GM12891 (cell line): Measurements from ENCODE around the gene ISY1.
"Not testable (repeated sequence)": the region's sequence is repeated elsewhere in the genome, so short reads cannot be mapped to it uniquely, and the experiment has no call there.

Experiments used
- DNase-seq: peaks from one replicate; pipeline ENCODE4 v3.0.0; 2011; ENCODE audit warnings: low spot score; ENCODE audit not compliant: insufficient read length
- FAIRE-seq: peaks from 2 replicates; lab custom pipeline; 2011; peaks lifted over from hg19 to GRCh38; lab: Jason Lieb, UNC
- PAX5 ChIP-seq: IDR thresholded peaks from 2 replicates; pipeline ENCODE4 v1.6.1; 2011; ENCODE audit warnings: low read length, moderate library complexity, mild to moderate bottlenecking; ENCODE audit not compliant: insufficient read depth, severe bottlenecking
- POLR2A ChIP-seq: IDR thresholded peaks from 2 replicates; pipeline ENCODE4 v1.6.1; 2011; ENCODE audit warnings: low read depth, low read length, control low read depth
- POLR2AphosphoS5 ChIP-seq: IDR thresholded peaks from 2 replicates; pipeline ENCODE4 v1.6.1; 2011; ENCODE audit warnings: low read depth, low read length, control low read depth
- POU2F2 ChIP-seq: IDR thresholded peaks from 2 replicates; pipeline ENCODE4 v1.6.1; 2011; ENCODE audit warnings: low read depth, mild to moderate bottlenecking, control low read depth, low read length, moderate library complexity
- SPI1 ChIP-seq: IDR thresholded peaks from 2 replicates; pipeline ENCODE4 v1.6.1; 2011; ENCODE audit warnings: low read depth, low read length, control low read depth
- TAF1 ChIP-seq: IDR thresholded peaks from 2 replicates; pipeline ENCODE4 v1.6.1; 2011; ENCODE audit warnings: low read depth, low read length, control low read depth

ISY1 gene

DNA sequence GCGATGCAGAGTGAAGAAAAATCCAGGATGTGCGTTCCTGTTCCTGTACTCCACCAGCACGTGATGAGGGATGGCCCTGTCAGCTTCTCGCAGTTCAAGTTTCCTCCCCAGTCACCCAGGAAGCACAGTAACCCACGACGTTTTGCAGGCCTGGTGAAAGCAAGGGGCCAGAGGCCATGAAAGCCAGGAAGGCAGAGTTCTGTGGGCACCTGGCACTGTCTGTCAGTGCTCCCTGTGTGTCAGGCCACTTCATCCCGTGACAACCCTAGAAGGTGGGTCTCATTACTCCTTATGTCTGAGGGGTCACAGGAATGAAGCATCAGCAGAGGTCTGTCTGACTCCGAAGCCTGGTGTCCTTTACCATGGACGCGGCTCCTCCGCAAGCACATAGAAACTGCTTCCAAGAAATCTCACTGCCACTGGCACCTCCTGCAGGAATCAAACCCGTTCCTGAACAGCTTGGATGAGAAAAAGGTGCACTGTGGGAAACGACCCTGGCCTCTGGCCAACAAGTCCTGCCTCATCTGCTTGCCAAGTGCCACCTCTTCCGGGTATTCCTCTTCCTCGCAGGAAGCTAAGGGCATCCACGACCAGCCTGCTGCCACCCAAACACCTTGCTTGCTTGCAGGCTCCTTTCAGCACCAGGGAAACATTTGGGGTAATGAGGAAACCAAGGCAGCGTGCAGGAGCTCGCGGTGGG lies 53.8 kb downstream of the ISY1 start:
- no peak for DNase-seq
- TF ChIP-seq TAF1, result no peak
- no peak for TF ChIP-seq PAX5
- no peak for TF ChIP-seq POLR2A
- no peak for TF ChIP-seq POU2F2
- no peak for TF ChIP-seq SPI1
- no peak for TF ChIP-seq POLR2AphosphoS5

DNA sequence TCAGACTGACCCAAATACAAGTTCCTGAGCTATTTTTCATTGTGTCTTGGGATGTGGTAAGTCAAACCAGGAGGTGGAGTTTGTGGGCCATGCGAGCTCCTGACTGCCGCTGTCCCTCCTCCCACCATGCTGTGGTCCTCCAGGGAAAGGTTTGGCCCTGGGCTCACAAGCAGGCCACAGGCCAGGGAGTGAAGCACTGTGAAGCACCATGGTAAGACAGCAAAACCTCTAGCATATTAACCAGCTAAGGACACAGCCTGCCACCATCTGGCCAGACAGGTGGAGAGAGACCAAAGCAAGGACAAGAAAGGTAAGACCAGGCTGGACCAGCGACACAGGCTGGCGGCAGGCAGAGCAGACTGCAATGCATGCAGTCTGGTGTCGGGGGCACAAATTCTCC lies 54.5 kb downstream of the ISY1 start:
- TF ChIP-seq SPI1 (no peak), PAX5 (no peak), POLR2A (no peak)
- DNase-seq, result no peak
- no peak for FAIRE-seq

More for the DNA sequence above, 53.8 kb downstream of the ISY1 start:
- FAIRE-seq, result no peak

DNA sequence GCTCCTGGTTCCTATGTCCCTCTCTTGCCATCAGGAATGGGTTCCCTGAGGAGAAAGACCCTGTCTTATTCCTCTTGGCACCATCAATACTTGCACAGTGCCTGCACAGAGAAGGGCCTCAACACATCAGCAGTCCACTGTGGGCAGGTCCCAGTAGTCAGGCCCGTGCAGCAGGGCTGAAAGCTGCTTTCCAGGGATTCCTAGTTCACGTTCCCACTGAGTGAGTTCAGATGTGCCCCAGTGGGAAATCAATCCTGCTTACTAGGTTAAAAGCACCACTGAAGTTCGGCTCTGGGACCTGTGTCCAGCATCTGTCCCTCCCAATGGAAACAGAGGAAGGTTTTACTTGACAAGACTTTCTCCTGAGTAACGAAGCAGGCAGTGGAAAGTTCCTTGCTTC lies 55.0 kb downstream of the ISY1 start:
- DNase-seq (no peak), FAIRE-seq (no peak)
- TF ChIP-seq TAF1 (no peak), POLR2AphosphoS5 (no peak), PAX5 (no peak), SPI1 (no peak), POLR2A (no peak), POU2F2 (no peak)

DNA sequence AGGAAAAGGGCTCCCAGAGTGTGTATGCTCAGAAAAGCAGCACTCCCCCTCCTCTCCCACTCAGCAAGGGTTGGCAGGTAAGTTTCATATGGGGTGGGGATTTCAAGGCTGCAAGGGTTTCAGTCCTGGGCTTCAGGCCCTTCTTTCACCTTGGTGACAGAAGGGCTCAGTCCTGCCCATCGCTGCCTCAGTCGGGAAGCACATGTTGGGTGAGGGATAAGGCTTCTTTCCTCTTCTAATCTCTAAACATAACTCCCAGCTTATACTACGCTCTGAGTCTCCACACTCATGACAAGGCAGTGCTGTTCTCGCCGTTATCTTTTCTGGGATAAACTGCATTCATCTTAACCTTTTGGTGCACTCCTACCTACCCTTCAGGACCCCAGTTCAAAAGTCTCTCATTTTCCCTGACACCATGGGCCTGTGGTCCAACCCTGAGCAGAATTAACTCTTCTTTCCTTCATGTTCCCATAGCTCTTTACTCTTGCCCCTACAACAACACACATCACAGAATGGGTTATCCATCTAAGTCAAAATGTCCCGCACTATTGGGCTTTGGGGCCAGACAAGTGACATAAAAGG lies 56.3 kb downstream of the ISY1 start:
- FAIRE-seq, result no peak
- TF ChIP-seq POLR2AphosphoS5 (no peak), TAF1 (no peak), PAX5 (no peak), SPI1 (no peak), POLR2A (no peak), POU2F2 (no peak)
- DNase-seq, result no peak

DNA sequence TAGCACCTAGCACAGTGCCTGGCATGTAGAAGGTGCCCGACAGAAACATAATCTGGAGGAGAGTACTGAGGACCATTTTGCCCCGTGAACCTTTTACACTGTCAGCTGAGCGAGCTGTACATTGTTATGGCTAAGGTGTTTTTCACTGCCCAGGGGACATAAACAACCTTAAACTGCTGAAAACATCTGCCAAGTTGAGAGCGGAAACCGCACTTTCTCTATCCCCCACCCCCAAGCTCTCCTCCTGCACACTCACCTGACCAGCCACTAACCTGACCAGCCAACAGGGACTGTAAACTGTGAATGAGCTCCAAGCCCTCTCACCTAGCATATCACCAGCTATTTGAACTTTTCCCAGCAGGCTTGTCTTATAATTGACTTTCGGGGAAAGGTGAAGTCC lies 56.8 kb downstream of the ISY1 start:
- FAIRE-seq (no peak), DNase-seq (no peak)
- TF ChIP-seq SPI1 (no peak), POU2F2 (no peak), POLR2A (no peak), POLR2AphosphoS5 (no peak), PAX5 (no peak), TAF1 (no peak)

DNA sequence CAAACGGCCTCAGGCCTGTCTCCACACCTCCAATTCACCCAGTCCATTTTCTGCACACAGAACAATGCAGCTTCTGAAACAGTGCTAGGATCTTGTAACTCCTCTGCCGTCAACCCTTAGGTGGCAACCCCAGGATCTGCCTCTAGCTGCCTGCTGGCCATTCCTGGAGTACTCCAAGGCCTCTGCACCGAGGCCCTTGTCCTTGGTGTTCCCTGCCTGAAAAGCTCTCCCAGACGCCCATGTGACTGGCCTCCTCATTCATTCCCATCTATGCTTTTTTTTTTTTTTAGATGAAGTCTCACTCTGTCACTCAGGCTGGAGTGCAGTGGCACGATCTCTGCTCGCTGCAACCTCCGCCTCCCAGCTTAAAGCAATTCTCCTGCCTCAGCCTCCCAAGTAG lies 57.6 kb downstream of the ISY1 start:
- FAIRE-seq (no peak), DNase-seq (no peak)
- no peak for TF ChIP-seq PAX5
- no peak for TF ChIP-seq POU2F2
- no peak for TF ChIP-seq POLR2A
- TF ChIP-seq POLR2AphosphoS5, result no peak
- TF ChIP-seq SPI1, result no peak

DNA sequence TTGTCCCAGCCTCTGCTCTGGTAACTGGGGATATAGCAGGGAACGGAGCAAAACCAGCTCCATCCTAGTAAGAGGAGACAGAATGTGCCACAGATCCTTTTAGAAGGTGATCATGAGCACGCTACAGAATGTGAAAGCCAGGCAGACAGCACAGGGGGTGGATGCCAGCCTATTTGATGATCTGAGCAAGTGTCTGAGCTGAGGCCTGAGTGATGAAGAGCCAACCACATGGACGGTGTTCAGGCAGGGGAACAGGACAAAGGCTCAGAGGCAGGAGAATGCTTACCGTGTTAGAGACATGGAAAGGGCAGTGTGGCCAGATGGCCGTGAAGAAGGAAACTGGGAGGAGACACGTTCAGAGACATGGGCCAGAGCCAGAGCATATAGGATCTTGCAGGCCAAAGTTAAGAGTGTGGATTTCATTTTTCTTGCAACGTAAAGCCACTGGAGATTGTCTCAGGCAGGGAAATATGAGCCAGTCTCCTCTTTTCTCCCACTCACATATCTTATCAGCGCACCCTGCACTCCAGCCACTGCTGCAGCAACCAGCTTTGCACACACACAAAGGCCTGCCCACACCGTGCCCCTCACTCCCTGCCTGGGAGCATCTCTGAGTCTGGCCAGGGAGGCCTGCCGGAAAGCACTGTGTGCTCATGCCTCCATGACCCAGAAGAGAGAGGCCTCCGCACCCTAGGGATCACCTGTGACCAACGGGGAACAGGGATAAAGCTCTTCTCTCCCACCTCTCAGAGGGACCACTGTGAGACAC lies 59.3 kb downstream of the ISY1 start:
- DNase-seq, result no peak
- TF ChIP-seq SPI1 (no peak), PAX5 (no peak), POLR2A (no peak), POU2F2 (no peak), TAF1 (no peak), POLR2AphosphoS5 (no peak)
- no peak for FAIRE-seq

DNA sequence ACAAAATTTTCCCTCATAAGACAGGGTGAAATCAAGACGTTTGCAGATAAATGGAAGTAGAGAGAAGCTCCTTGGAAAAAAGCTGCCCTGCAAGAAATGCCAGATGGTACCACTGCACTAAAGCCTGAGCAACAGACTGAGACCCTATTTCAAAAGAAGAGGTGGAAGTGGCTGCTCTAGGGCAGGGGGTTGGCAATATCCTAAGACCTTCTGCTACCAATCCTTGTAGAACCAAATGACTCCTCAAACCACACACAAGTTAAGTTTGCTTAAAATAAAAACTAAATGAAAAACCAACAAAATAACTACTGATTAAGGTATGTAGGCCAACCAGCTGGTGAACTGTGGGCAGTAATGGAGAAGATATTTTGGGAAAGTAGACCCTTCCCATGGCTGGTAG lies 60.6 kb downstream of the ISY1 start:
- DNase-seq (no peak), FAIRE-seq (no peak)
- no peak for TF ChIP-seq TAF1
- TF ChIP-seq POLR2A, result no peak
- no peak for TF ChIP-seq SPI1
- TF ChIP-seq POLR2AphosphoS5, result no peak
- no peak for TF ChIP-seq POU2F2
- TF ChIP-seq PAX5, result no peak

DNA sequence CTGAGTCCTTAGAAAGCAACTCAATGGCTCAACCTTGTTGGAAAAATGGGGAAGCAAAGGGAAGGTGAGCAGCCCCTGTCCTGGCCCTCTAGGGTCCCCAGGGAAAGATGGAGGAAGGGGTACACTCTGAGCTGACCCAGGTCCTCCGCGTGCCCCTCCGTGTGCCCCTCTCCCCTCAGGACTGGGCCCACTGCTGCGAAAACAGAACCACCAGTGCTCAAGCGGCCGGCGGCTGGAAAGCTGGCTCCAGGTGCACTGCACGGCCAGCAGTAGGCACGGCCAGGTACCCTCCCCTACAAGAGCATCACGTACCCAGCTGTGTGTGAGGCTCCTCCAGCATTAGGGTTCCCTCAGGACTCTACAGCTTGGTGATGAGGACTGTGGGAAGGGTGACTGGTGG lies 65.6 kb downstream of the ISY1 start:
- FAIRE-seq, result no peak
- no peak for DNase-seq
- TF ChIP-seq POLR2A, result no peak

DNA sequence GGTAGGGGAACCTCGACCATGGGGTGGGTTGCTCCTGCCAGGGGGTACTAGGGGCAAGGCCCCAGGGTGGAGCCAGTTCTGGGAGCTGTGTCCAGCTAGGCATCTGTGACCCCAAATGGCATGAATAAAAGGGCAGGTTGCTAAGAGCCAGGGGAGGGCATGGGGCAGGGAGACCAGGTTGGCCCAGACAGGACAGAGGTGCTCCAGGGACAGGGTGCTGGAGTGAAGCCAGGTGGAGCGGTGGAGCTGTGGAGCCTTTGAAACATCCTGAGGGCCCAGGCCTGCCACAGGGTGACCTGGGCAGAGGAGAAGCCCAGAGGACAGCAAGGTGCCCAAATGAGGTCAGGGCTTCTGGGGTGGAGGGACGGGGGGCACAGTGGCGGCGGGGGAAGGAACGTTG lies 72.6 kb downstream of the ISY1 start:
- FAIRE-seq, result peak; percentile 65
- not testable (repeated sequence) for DNase-seq

DNA sequence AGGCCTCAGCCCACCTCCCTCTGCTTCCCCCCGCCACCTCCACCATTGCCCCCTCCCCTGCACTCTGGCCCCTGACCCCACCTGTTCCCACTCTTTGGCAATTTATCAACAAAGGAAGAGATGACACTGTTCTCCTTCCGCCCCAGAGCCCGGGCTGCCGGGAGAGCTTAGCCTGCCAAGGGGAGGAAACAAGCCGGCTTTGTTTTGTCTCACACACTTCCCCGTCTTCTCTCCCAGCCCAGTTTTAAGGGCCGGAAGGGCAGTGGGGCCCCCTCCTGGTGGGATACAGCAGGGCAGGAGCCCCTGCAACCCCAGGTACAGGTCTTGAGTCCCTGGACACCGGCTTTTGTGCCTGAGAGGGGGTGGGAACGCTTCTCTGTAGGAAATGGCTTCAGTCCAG lies 73.0 kb downstream of the ISY1 start:
- DNase-seq, result not testable (repeated sequence)
- peak; percentile 26 for FAIRE-seq
